NCI-H446 treated with DMSO at 0.1 percent for 48 hours (cell line): ENCODE measurements around the gene C1QTNF12.

Source experiments
- DNase-seq: peaks from one replicate; lab custom pipeline; 2025; lab: John Stamatoyannopoulos, UW

The C1QTNF12 gene

GRCh38 chr1:1246577-1247340 lies at the start of gene C1QTNF12:
C1QTNF12 (minus strand) TSS chr1:1246722; CDS start chr1:1246690, 32 bp downstream.
- no peak for DNase-seq

- DNase-seq: no peak
These were observed 48.8 kb upstream of the C1QTNF12 start for GRCh38 chr1:1295154-1295923.

- DNase-seq: no peak
These were observed 47.8 kb upstream of the C1QTNF12 start for GRCh38 chr1:1294250-1294890.

GRCh38 chr1:1293263-1294249 lies 47.0 kb upstream of the C1QTNF12 start:
- no peak for DNase-seq

- DNase-seq: no peak
These were observed 46.3 kb upstream of the C1QTNF12 start for GRCh38 chr1:1292851-1293250.

- DNase-seq: no peak
These were observed 45.9 kb upstream of the C1QTNF12 start for GRCh38 chr1:1292442-1292779.

GRCh38 chr1:1291548-1292441 lies 45.3 kb upstream of the C1QTNF12 start:
- DNase-seq: peak; percentile 28

GRCh38 chr1:1291023-1291528 lies 44.6 kb upstream of the C1QTNF12 start:
- DNase-seq: no peak

- no peak for DNase-seq
These were observed 43.8 kb upstream of the C1QTNF12 start for GRCh38 chr1:1290238-1290731.

GRCh38 chr1:1287288-1288110 lies 41.0 kb upstream of the C1QTNF12 start:
- no peak for DNase-seq

- DNase-seq: no peak
These were observed 40.1 kb upstream of the C1QTNF12 start for GRCh38 chr1:1286313-1287261.

GRCh38 chr1:1285611-1286311 lies 39.2 kb upstream of the C1QTNF12 start:
- DNase-seq: no peak

GRCh38 chr1:1285102-1285571 lies 38.6 kb upstream of the C1QTNF12 start:
- DNase-seq: no peak

- DNase-seq: no peak
These were observed 37.9 kb upstream of the C1QTNF12 start for GRCh38 chr1:1284221-1285101.

- DNase-seq: no peak
These were observed 37.3 kb upstream of the C1QTNF12 start for GRCh38 chr1:1283821-1284220.

GRCh38 chr1:1282998-1283397 lies 36.5 kb upstream of the C1QTNF12 start:
- DNase-seq: no peak
